Heart left ventricle (tissue), 16 donors: Measurements from ENCODE around the gene SMARCD3. TPM values are rescaled to one million over a fixed set of nuclear protein-coding genes. Genes with fewer than 3 reads are reported as not detected.

Source experiments
- ATAC-seq, 4 donors: fragments of 200-7000 bp; cut with Tn5 transposase; one replicate each; pipeline ENCODE4 v1.9.1; 2020 to 2022; ENCODE audit warnings: moderate library complexity in 4 of 4, mild to moderate bottlenecking in 3 of 4, moderate number of reproducible peaks in 1 of 4
- DNase-seq, 5 donors: peaks; one replicate each; pipeline ENCODE4 v3.0.0-alpha.2; 2020
- H3K27ac ChIP-seq, 12 donors: fragments of 200-600 bp; sonication (generic) in 4 of 12; one replicate each; pipeline versions ENCODE4 v1.5.0 to v1.8.0; 2016 to 2022; ENCODE audit warnings: mild to moderate bottlenecking in 2 of 12
- H3K27me3 ChIP-seq, 9 donors: fragments of 200-600 bp; sonication (generic) in 2 of 9; one replicate each; pipeline versions ENCODE4 v1.5.1 to v1.8.0; 2016 to 2022; ENCODE audit warnings: mild to moderate bottlenecking in 3 of 9
- H3K36me3 ChIP-seq, 9 donors: fragments of 200-600 bp; sonication (generic) in 2 of 9; one replicate each; pipeline versions ENCODE4 v1.5.0 to v1.8.0; 2018 to 2022; ENCODE audit warnings: mild to moderate bottlenecking in 2 of 9
- H3K4me1 ChIP-seq, 12 donors: fragments of 200-600 bp; sonication (generic) in 4 of 12; one replicate each; pipeline versions ENCODE4 v1.5.0 to v1.8.0; 2016 to 2022; ENCODE audit warnings: mild to moderate bottlenecking in 3 of 12
- H3K4me3 ChIP-seq, 12 donors: fragments of 200-600 bp; sonication (generic) in 4 of 12; one replicate each; pipeline versions ENCODE4 v1.5.0 to v1.8.0; 2017 to 2022; ENCODE audit warnings: mild to moderate bottlenecking in 9 of 12, moderate library complexity in 4 of 12
- H3K9me3 ChIP-seq, 12 donors: fragments of 200-600 bp; sonication (generic) in 4 of 12; one replicate each; pipeline versions ENCODE4 v1.5.0 to v1.8.0; 2016 to 2022; ENCODE audit warnings: mild to moderate bottlenecking in 1 of 12
- POLR2A ChIP-seq, 2 donors: fragments of 450-650 bp; IDR thresholded peaks; one replicate each; pipeline ENCODE4 v1.6.1; 2017; ENCODE audit warnings: antibody characterized with exemption in 2 of 2, mild to moderate bottlenecking in 2 of 2, moderate library complexity in 2 of 2
- WGBS, 4 donors: extraction: QIAGEN DNeasy Blood & Tissue Kit in 2 of 4; methylation state at CpG; one replicate each; pipeline versions ENCODE4 v1.1.5 to v1.1.7; 2013 to 2018; 5-methylcytosine and 5-hydroxymethylcytosine counted together
- intact Hi-C, 10 donors: fragments of 100-400 bp; cut with DNase I; formaldehyde crosslinking; loops; one replicate each; pipeline versions ENCODE4 v1.11.1 to v1.14.2; 2022
- polyA plus RNA-seq, 2 donors: library from polyadenylated mRNA; stranded (reverse); fragments of 200-250 nt; gene quantifications; one replicate each; pipeline ENCODE4 v1.2.3, GENCODE V29; 2013
- total RNA-seq, 9 donors: library from RNA; depleted of rRNA in 2 of 9; stranded (reverse); fragments of >200 nt in 2 of 9; fragmentation: NEBNext Ultra II Directional in 3 of 9; extraction: Animal tissue kit (Norgen Biotek cat#: 25700) in 3 of 9; gene quantifications; one replicate each; pipeline versions ENCODE4 v1.1.0 to v1.2.4, GENCODE V29; 2016 to 2023
- TF ChIP-seq, protein P1 (sequence below), 12 donors: fragments of 200-600 bp; sonication (generic) in 4 of 12; IDR thresholded peaks; one replicate each; pipeline versions ENCODE4 v1.5.0 to v1.8.0; 2018 to 2022; ENCODE audit warnings: antibody characterized with exemption in 12 of 12, mild to moderate bottlenecking in 5 of 12
- donor health status: ischemic (EF 13 %, LVEDD 7.1; RV severe dilation, severe dysfunction).
- donor health status: healthy with polysubstance abuse.
- donor health status: DM: no; HTN: yes; CAD: no.
- donor health status: DM: no; HTN: no; CAD: no.
- donor health status: ischemic (EF 25% LVEDD 6.9; RV normal size, moderate dysfunction).
- donor health status: ischemic (EF 25% LVEDD 5.7; RV mildly dilated, moderate dysfunction).
- donor health status: healthy.
- donor health status: DM: yes; HTN: yes; CAD: no.
- donor health status: ischemic (EF 35%, LVEDD 5.7; RV mildly dilated, moderate dysfunction).
- donor health status: nonischemic (EF 11% LVEDD 7.7; RV severe dilation, severe dysfunction).
- donor health status: DM: yes; HTN: yes; CAD: no.
- donor health status: PGD.
- donor health status: ischemic (EF 29% LVEDD 5.4; RV normal size, mild dysfunction).
- donor health status: nonischemic (EF 23%, LVEDD 6.1; RV moderate dilation, normal function).

SMARCD3 gene
- total and polyA plus RNA-seq, 11 donors: 59.7 to 108 (median 92.2) TPM

DNA sequence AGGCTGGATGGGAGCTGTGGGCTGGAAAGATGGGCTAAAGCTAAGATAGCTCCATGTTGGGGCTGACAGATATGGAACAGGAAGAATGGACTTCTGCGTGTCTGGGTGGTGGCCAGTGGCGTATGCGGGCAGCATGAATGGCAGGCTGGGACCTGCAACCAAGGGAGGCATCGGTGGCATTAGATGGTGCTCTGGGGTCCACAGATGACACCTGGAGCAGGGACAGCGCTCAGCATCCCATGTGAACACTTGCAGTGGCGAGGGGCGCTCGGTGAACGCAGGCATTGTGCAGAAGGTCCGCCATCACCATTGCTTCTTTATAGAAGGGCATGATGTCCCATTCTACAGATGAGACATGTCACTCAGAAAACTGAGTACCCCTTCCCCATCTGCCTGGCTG is 21.0 kb upstream of the SMARCD3 start:
- intact Hi-C loops: no loop called here
- Histone ChIP-seq H3K4me3 (no peak overlapping the region), H3K4me1 (peaks cover 0 to 35% (median 0%) of the 10 kb centered on the region in 12 donors), H3K27ac (no peak overlapping the region), H3K9me3 (no peaks in the 10 kb centered on the region), H3K27me3 (no peaks in the 10 kb centered on the region), H3K36me3 (no peaks in the 10 kb centered on the region)
- ATAC-seq (no peak), DNase-seq (no peak)
- TF ChIP-seq, protein P1, sequence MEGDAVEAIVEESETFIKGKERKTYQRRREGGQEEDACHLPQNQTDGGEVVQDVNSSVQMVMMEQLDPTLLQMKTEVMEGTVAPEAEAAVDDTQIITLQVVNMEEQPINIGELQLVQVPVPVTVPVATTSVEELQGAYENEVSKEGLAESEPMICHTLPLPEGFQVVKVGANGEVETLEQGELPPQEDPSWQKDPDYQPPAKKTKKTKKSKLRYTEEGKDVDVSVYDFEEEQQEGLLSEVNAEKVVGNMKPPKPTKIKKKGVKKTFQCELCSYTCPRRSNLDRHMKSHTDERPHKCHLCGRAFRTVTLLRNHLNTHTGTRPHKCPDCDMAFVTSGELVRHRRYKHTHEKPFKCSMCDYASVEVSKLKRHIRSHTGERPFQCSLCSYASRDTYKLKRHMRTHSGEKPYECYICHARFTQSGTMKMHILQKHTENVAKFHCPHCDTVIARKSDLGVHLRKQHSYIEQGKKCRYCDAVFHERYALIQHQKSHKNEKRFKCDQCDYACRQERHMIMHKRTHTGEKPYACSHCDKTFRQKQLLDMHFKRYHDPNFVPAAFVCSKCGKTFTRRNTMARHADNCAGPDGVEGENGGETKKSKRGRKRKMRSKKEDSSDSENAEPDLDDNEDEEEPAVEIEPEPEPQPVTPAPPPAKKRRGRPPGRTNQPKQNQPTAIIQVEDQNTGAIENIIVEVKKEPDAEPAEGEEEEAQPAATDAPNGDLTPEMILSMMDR (IDR thresholded peaks at IDR 0.05): no peak
- no peak for TF ChIP-seq POLR2A (IDR thresholded peaks at IDR 0.05)
- WGBS, 4 donors: 91 to 94% (median 92%) methylated on average over 9 to 10 of the region's 10 CpGs

DNA sequence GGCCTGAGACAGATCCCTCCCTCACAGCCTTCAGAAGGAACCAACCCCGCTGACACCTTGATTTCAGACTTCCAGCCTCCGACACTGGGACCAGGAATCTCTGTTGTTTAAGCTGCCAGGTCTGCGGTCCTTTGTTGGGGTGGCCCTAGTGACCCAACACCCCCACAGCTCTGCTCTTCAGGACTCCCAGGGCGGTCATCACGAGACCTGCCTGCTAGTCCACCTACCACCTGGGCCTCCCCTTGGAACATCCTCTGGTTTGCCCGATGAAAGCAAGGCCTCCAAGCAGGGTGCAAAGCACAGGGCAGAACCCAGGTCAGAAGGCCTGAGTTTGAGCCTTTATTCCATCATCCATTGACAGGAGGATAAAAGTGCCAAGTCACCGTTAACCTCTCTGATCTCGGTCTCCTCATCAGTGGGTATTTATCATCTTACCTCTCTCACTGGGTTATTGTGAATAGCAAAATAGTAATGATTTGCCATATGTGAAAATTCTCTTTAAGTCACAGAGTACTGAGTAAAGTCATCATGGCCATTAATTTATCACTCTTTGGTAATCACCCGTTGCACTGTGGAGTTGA is 16.9 kb upstream of the SMARCD3 start:
- Histone ChIP-seq H3K4me3 (no peak overlapping the region), H3K36me3 (no peaks in the 10 kb centered on the region), H3K27me3 (peaks cover 0 to 24% (median 0%) of the 10 kb centered on the region in 9 donors), H3K4me1 (peaks cover 0 to 11% (median 3%) of the 10 kb centered on the region in 12 donors), H3K27ac (no peak overlapping the region), H3K9me3 (no peaks in the 10 kb centered on the region)
- TF ChIP-seq, protein P1 (IDR thresholded peaks at IDR 0.05): no peak
- TF ChIP-seq POLR2A (IDR thresholded peaks at IDR 0.05): no peak
- 90 to 93% (median 92%) methylated on average over 9 of the region's 9 CpGs for WGBS, 4 donors
- intact Hi-C loops: no loop called here
- DNase-seq (no peak), ATAC-seq (no peak)

DNA sequence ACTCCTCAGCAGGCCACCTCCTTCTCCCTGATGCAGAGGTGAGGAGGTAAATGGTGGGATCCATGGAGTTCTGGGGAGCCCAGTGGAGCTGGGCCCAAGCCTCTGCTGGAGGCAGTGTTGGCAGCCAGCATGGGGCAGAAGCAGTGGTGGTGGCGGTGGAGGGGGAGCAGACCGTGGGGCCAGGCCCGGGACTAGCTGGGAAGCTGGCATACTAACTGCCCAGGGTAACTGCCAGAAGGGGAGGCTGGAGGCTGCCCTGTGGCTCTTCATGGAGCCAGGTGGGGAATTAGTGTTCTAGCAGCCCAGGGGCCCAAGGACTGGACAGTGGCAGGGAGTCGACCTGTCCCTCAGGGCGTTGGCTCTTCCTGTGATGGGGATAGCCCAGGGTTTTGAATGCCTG is 16.1 kb upstream of the SMARCD3 start:
- H3K27ac ChIP-seq: no peak overlapping the region
- H3K27me3 ChIP-seq: peaks cover 0 to 24% (median 0%) of the 10 kb centered on the region in 9 donors
- 76 to 84% (median 79%) methylated on average over 5 of the region's 5 CpGs for WGBS, 4 donors
- H3K4me3 ChIP-seq: no peak overlapping the region
- H3K4me1 ChIP-seq: peaks cover 0 to 11% (median 3%) of the 10 kb centered on the region in 12 donors
- peak in 1 of 4 donors; percentile 16 for ATAC-seq
- H3K36me3 ChIP-seq: no peaks in the 10 kb centered on the region
- TF ChIP-seq POLR2A (IDR thresholded peaks at IDR 0.05): no peak
- TF ChIP-seq, protein P1 (IDR thresholded peaks at IDR 0.05): no peak
- no peaks in the 10 kb centered on the region for H3K9me3 ChIP-seq
- intact Hi-C loops: no loop called here
- no peak for DNase-seq

DNA sequence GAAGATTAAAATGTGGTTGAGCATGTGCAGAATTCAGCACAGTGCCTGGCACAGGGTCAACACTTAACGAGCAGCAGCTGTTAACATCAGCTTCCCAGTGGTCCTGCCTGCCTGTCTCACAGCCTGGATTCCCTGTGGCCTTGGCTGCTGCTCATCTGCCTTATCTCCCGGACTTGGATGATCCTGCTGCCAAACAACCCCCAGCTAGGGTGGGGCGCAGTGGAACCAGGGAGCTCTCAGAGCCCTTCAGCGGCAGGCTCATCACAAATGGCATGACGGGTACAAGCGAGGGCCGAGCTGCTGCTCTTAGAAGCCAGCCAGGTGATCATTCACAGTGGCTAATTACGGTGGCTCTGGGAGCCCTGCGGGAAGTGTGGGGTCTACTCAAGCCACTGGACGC is 13.0 kb upstream of the SMARCD3 start:
- H3K4me1 ChIP-seq: peaks cover 0 to 16% (median 3%) of the 10 kb centered on the region in 12 donors
- H3K27me3 ChIP-seq: peaks cover 0 to 24% (median 0%) of the 10 kb centered on the region in 9 donors
- no peak overlapping the region for H3K27ac ChIP-seq
- H3K36me3 ChIP-seq: no peaks in the 10 kb centered on the region
- WGBS, 4 donors: 24 to 54% (median 31%) methylated on average over 10 of the region's 10 CpGs; no CpG with 5 or more reads in 1 of the 4 donors
- intact Hi-C loops: no loop called here
- H3K4me3 ChIP-seq: no peak overlapping the region
- TF ChIP-seq POLR2A (IDR thresholded peaks at IDR 0.05): no peak
- TF ChIP-seq, protein P1 (IDR thresholded peaks at IDR 0.05): no peak
- H3K9me3 ChIP-seq: no peaks in the 10 kb centered on the region
- DNase-seq (peak in 2 of 5 donors; percentile 50 to 51), ATAC-seq (peak in 3 of 4 donors; percentile 21 to 58 (median 25))
